ENCODE measurements around the gene KIRREL3.

DNA sequence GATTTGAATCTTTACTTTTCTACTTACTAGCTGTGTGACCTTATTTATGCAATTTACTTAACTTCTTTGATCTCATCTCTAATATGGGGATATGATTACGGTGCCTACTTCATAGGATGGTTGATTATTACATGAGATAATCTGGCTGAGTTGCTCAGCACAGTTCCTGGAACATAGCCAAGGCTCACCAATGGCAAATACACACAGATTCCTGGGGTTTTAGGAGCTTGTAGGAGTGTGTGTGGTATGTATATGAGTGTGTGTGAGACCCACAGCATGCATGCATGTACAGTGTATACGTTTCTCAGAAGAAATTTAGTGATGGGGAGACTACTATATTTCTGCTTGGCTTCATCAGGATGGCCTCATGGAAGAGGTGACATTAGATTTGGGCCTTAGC lies 256.9 kb downstream of the KIRREL3 start:
- TF ChIP-seq, protein P1, sequence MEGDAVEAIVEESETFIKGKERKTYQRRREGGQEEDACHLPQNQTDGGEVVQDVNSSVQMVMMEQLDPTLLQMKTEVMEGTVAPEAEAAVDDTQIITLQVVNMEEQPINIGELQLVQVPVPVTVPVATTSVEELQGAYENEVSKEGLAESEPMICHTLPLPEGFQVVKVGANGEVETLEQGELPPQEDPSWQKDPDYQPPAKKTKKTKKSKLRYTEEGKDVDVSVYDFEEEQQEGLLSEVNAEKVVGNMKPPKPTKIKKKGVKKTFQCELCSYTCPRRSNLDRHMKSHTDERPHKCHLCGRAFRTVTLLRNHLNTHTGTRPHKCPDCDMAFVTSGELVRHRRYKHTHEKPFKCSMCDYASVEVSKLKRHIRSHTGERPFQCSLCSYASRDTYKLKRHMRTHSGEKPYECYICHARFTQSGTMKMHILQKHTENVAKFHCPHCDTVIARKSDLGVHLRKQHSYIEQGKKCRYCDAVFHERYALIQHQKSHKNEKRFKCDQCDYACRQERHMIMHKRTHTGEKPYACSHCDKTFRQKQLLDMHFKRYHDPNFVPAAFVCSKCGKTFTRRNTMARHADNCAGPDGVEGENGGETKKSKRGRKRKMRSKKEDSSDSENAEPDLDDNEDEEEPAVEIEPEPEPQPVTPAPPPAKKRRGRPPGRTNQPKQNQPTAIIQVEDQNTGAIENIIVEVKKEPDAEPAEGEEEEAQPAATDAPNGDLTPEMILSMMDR (optimal IDR thresholded peaks at IDR 0.05 in 1 of 3, IDR thresholded peaks at IDR 0.05 in 1 of 3, conservative IDR thresholded peaks at IDR 0.05 in 1 of 3; ENCODE audit: extremely low read depth in 1 of 3, insufficient read depth in 2 of 3, low read length in 3 of 3) = no peak
- no peak for TF ChIP-seq EZH2 (IDR thresholded peaks at IDR 0.05; ENCODE audit: low read length)
